PC-3 (cell line): ENCODE data around the gene KIF24.

Experiments
- EZH2 ChIP-seq: fragments of 300-600 bp; sonication (generic); IDR thresholded peaks from one replicate; pipeline ENCODE4 v1.6.1; 2017; ENCODE audit warnings: antibody characterized with exemption, mild to moderate bottlenecking, low read length; ENCODE audit not compliant: unreplicated experiment
- EZH2phosphoT487 ChIP-seq: fragments of 300-600 bp; sonication (generic); IDR thresholded peaks from 2 replicates; pipeline ENCODE4 v1.6.1; 2018; ENCODE audit warnings: mild to moderate bottlenecking, antibody characterized with exemption, low read length, borderline replicate concordance
- TF ChIP-seq, protein P1 (sequence below): fragments of 300-600 bp; sonication (generic); conservative IDR thresholded peaks from 2 replicates; pipeline ENCODE4 v1.5.1; 2017; ENCODE audit warnings: antibody characterized with exemption, low read depth, mild to moderate bottlenecking, low read length

- TF ChIP-seq, protein P1, sequence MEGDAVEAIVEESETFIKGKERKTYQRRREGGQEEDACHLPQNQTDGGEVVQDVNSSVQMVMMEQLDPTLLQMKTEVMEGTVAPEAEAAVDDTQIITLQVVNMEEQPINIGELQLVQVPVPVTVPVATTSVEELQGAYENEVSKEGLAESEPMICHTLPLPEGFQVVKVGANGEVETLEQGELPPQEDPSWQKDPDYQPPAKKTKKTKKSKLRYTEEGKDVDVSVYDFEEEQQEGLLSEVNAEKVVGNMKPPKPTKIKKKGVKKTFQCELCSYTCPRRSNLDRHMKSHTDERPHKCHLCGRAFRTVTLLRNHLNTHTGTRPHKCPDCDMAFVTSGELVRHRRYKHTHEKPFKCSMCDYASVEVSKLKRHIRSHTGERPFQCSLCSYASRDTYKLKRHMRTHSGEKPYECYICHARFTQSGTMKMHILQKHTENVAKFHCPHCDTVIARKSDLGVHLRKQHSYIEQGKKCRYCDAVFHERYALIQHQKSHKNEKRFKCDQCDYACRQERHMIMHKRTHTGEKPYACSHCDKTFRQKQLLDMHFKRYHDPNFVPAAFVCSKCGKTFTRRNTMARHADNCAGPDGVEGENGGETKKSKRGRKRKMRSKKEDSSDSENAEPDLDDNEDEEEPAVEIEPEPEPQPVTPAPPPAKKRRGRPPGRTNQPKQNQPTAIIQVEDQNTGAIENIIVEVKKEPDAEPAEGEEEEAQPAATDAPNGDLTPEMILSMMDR, result peak; percentile 59
- TF ChIP-seq EZH2 (no peak), EZH2phosphoT487 (no peak)
These were observed 3.3 kb upstream of the KIF24 start for GRCh38 chr9:34332076-34332964.
